Measurements from ENCODE around the gene PDE3B. TPM values are rescaled to one million over a fixed set of nuclear protein-coding genes. Genes with fewer than 3 reads are reported as not detected.
A peak's percentile ranks its signal among the peaks of the same experiment; 100 is the strongest.
"Not testable (repeated sequence)": the region's sequence is repeated elsewhere in the genome, so short reads cannot be mapped to it uniquely, and the experiment has no call there.

PDE3B gene
- total RNA-seq, 6 donors from 2014 or later = 19.3 to 62.7 (median 25.2) TPM

DNA sequence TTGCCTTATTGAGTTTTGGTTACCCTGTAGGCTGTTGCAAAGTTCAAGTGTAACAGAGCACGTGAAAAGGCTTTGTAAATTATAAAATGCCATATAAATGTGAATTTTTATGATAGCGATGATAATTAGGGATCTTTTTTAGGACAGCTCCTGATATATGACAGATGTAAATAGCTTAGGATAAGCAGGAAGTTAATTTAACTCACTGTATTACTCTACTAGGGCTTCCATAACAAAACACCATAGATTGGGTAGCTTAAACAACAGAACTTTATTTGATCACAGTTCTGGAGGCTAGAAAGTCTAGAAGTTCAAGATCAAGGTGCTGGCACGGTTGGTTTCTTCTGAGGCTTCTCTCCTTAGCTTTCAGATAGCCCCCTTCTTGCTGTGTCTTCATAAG, 17.0 kb upstream of the PDE3B start:
- no peaks in the 10 kb centered on the region for H3K9me3 ChIP-seq
- H3K27ac ChIP-seq = no peak overlapping the region
- DNase-seq (no peak), ATAC-seq (ENCODE audit: low FRiP score in 2 of 2) (no peak)
- H3K36me3 ChIP-seq = no peaks in the 10 kb centered on the region
- H3K4me1 ChIP-seq = peaks cover 0 to 18% (median 3%) of the 10 kb centered on the region in 4 donors
- WGBS, 2 donors = 89 to 90% methylated on average over 3 of the region's 3 CpGs
- no peak for TF ChIP-seq POLR2AphosphoS5 (IDR thresholded peaks at IDR 0.05)
- no peak for TF ChIP-seq EP300 (IDR thresholded peaks at IDR 0.05)
- TF ChIP-seq POLR2A (IDR thresholded peaks at IDR 0.05) = no peak
- TF ChIP-seq, protein P1, sequence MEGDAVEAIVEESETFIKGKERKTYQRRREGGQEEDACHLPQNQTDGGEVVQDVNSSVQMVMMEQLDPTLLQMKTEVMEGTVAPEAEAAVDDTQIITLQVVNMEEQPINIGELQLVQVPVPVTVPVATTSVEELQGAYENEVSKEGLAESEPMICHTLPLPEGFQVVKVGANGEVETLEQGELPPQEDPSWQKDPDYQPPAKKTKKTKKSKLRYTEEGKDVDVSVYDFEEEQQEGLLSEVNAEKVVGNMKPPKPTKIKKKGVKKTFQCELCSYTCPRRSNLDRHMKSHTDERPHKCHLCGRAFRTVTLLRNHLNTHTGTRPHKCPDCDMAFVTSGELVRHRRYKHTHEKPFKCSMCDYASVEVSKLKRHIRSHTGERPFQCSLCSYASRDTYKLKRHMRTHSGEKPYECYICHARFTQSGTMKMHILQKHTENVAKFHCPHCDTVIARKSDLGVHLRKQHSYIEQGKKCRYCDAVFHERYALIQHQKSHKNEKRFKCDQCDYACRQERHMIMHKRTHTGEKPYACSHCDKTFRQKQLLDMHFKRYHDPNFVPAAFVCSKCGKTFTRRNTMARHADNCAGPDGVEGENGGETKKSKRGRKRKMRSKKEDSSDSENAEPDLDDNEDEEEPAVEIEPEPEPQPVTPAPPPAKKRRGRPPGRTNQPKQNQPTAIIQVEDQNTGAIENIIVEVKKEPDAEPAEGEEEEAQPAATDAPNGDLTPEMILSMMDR (IDR thresholded peaks at IDR 0.05) = no peak
- H3K27me3 ChIP-seq = no peaks in the 10 kb centered on the region
- no peak overlapping the region for H3K4me3 ChIP-seq

DNA sequence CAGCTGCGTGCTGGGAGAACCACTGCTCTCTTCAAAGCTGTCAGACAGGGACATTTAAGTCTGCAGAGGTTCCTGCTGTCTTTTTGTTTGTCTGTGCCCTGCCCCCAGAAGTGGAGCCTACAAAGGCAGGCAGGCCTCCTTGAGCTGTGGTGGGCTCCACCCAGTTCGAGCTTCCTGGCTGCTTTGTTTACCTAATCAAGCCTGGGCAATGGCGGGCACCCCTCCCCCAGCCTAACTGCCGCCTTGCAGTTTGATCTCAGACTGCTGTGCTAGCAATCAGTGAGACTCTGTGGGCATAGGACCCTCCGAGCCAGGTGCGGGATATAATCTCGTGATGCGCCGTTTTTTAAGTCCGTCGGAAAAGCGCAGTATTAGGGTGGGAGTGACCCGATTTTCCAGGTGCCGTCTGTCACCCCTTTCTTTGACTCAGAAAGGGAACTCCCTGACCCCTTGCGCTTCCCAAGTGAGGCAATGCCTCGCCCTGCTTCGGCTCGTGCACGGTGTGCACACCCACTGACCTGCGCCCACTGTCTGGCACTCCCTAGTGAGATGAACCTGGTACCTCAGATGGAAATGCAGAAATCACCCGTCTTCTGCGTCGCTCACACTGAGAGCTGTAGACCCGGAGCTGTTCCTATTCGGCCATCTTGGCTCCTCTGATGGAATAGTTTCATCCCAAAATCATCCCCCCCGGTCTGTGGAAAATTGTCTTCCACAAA, 9.9 kb upstream of the PDE3B start:
- H3K36me3 ChIP-seq; H3K9me3 ChIP-seq; H3K27ac ChIP-seq; H3K4me3 ChIP-seq; ATAC-seq (ENCODE audit: low FRiP score in 2 of 2); H3K27me3 ChIP-seq; DNase-seq: not testable (repeated sequence)
- WGBS, 2 donors = 81 to 89% methylated on average over 19 to 24 of the region's 26 CpGs
- peaks cover 3 to 14% (median 4%) of the 10 kb centered on the region in 4 donors for H3K4me1 ChIP-seq
- TF ChIP-seq POLR2AphosphoS5 (IDR thresholded peaks at IDR 0.05) = peak in 1 of 2 donors; percentile 34

DNA sequence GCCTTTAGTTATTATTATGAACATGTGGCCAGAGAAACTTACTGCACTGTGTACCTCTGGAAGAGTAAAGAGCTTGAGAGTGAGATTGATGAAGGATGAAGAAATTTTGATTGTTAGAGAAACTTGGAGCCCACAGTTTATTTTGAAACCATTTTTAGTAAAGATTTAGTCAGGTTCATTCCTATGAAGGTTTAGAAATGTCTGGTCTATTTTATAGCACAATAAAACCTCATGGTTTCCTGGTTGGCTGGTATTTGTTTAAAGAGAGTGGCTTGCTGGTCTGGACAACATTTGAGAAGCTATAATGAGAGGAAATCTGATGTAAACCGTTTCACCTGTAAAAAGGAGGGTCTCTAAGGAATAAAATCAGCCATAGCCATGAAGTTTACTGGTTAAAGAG, 8.8 kb upstream of the PDE3B start:
- no peak for TF ChIP-seq POLR2AphosphoS5 (IDR thresholded peaks at IDR 0.05)
- TF ChIP-seq POLR2A (IDR thresholded peaks at IDR 0.05) = no peak
- TF ChIP-seq, protein P1 (IDR thresholded peaks at IDR 0.05) = no peak
- no peak for TF ChIP-seq EP300 (IDR thresholded peaks at IDR 0.05)
- DNase-seq (no peak), ATAC-seq (ENCODE audit: low FRiP score in 2 of 2) (no peak)
- no peak overlapping the region for H3K27ac ChIP-seq
- 20 to 21% methylated on average over 1 of the region's 1 CpG for WGBS, 2 donors
- no peak overlapping the region for H3K4me3 ChIP-seq
- H3K9me3 ChIP-seq = no peaks in the 10 kb centered on the region
- no peaks in the 10 kb centered on the region for H3K36me3 ChIP-seq
- H3K4me1 ChIP-seq = peaks cover 3 to 14% (median 4%) of the 10 kb centered on the region in 4 donors
- no peaks in the 10 kb centered on the region for H3K27me3 ChIP-seq

DNA sequence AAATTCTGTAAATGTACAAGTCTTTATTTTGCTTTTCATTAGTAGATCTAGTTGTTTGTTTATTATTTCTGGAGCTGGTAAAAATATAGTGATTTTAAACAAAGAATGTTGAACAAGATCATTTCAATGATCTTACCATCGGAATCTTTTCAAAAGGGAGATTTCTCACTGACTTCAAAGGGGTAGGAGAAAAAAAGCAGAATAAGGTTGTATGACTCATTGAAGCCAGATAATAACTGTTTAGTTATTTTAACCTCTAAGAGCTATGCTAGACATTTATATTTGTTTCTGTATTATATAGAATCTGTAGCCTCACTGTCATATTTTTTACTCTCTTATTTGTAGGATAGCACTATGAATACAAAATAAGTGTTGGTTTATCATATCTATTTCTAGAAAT, 8.1 kb upstream of the PDE3B start:
- Histone ChIP-seq H3K36me3 (no peaks in the 10 kb centered on the region), H3K27me3 (no peaks in the 10 kb centered on the region), H3K27ac (peak overlapping the region in 3 of 4 donors; percentile 17 to 55 (median 44)), H3K4me3 (no peak overlapping the region), H3K9me3 (no peaks in the 10 kb centered on the region), H3K4me1 (peaks cover 3 to 14% (median 4%) of the 10 kb centered on the region in 4 donors)
- ATAC-seq (ENCODE audit: low FRiP score in 2 of 2) (no peak), DNase-seq (no peak)
- TF ChIP-seq EP300 (IDR thresholded peaks at IDR 0.05) = no peak
- 78% methylated on average over 1 of the region's 1 CpG for WGBS, 2 donors

DNA sequence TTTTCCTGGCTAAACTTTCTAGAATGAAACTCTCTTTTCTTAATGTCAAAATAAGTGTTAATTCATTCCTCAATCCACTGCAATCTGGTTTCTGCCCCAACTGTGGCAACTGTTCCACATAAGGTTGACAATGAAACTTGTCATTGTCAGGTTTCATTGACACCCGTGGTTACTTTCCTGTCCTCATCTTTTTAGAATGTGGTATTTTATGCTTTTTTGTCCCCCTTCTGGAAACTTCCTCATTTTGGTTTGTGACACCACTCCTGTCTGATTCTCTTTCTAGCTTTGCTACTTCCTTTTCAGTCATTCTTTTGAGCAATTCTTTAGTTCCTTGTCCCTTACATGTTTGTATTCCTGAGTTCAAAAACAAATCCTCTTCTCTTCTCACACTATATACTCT, 7.5 kb upstream of the PDE3B start:
- Histone ChIP-seq H3K4me1 (peaks cover 3 to 14% (median 4%) of the 10 kb centered on the region in 4 donors), H3K4me3 (no peak overlapping the region), H3K36me3 (no peaks in the 10 kb centered on the region), H3K27me3 (no peaks in the 10 kb centered on the region), H3K27ac (peak overlapping the region; percentile 31 to 55 (median 39)), H3K9me3 (no peaks in the 10 kb centered on the region)
- WGBS, 2 donors = 44 to 49% methylated on average over 1 of the region's 1 CpG
- ATAC-seq (ENCODE audit: low FRiP score in 2 of 2) = peak in 1 of 2 donors; percentile 59
- TF ChIP-seq POLR2A (IDR thresholded peaks at IDR 0.05) (no peak), POLR2AphosphoS5 (IDR thresholded peaks at IDR 0.05) (no peak), EP300 (IDR thresholded peaks at IDR 0.05) (no peak)
- TF ChIP-seq, protein P1 (IDR thresholded peaks at IDR 0.05) = no peak
- DNase-seq = no peak

All from upper lobe of left lung (tissue), 6 donors.